ENCODE measurements around the gene AKAP13.

Gene AKAP13

GRCh38 chr15:85752491-85752961 is 372.1 kb downstream of the AKAP13 start:
- FAIRE-seq = no peak
- no peak for DNase-seq (ENCODE audit: insufficient read length, low spot score)
- TF ChIP-seq CTCF (IDR thresholded peaks at IDR 0.05; ENCODE audit: insufficient read depth, missing control alignments) = no peak

GRCh38 chr15:85753261-85753660 is 372.9 kb downstream of the AKAP13 start:
- DNase-seq (ENCODE audit: insufficient read length, low spot score) (no peak), FAIRE-seq (no peak)
- no peak for TF ChIP-seq CTCF (IDR thresholded peaks at IDR 0.05; ENCODE audit: insufficient read depth, missing control alignments)

- FAIRE-seq = no peak
- DNase-seq (ENCODE audit: insufficient read length, low spot score) = no peak
- TF ChIP-seq CTCF (IDR thresholded peaks at IDR 0.05; ENCODE audit: insufficient read depth, missing control alignments) = no peak
Observed at GRCh38 chr15:85753791-85754452, 373.5 kb downstream of the AKAP13 start.

GRCh38 chr15:85754989-85755388 is 374.6 kb downstream of the AKAP13 start:
- FAIRE-seq (no peak), DNase-seq (ENCODE audit: insufficient read length, low spot score) (no peak)
- TF ChIP-seq CTCF (IDR thresholded peaks at IDR 0.05; ENCODE audit: insufficient read depth, missing control alignments) = no peak

- no peak for TF ChIP-seq CTCF (IDR thresholded peaks at IDR 0.05; ENCODE audit: insufficient read depth, missing control alignments)
- DNase-seq (ENCODE audit: insufficient read length, low spot score) = no peak
- FAIRE-seq = no peak
Observed at GRCh38 chr15:85755471-85755870, 375.1 kb downstream of the AKAP13 start.

- no peak for TF ChIP-seq CTCF (IDR thresholded peaks at IDR 0.05; ENCODE audit: insufficient read depth, missing control alignments)
- DNase-seq (ENCODE audit: insufficient read length, low spot score) = no peak
- FAIRE-seq = no peak
Observed at GRCh38 chr15:85755942-85756341, 375.5 kb downstream of the AKAP13 start.

GRCh38 chr15:85756411-85757072 is 376.1 kb downstream of the AKAP13 start:
- no peak for FAIRE-seq
- no peak for DNase-seq (ENCODE audit: insufficient read length, low spot score)

More at GRCh38 chr15:85756411-85757072, 376.1 kb downstream of the AKAP13 start:
- TF ChIP-seq CTCF (IDR thresholded peaks at IDR 0.05; ENCODE audit: insufficient read depth, missing control alignments) = no peak

Measured in D721Med (cell line).